ENCODE measurements around the gene CHERP.
"Not testable (repeated sequence)": the region's sequence is repeated elsewhere in the genome, so short reads cannot be mapped to it uniquely, and the experiment has no call there.

CHERP gene

DNA sequence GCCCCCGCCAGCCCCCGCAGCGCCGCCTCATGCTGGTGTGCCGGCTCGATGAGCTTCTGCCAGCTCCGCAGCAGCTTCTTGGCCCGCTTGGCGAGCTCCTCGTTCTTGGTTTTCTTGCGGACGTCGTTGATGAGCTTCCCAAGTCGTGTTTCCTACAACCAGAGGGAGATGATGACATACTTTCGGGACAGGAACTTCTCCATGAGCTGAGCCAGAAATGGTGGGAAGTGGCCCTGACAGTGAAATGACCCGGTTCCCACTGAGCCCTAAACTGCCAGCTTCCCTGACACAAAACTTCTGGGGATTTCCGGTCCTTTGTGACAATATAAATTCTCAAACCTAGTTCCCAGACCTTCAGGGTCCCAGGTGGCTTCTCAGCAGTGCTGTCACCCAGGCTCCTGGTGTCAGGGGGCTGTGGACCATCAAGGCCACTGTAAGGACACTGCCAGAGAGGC lies 35.3 kb upstream of the CHERP start:
- no peak for DNase-seq (ENCODE audit: low read depth)

DNA sequence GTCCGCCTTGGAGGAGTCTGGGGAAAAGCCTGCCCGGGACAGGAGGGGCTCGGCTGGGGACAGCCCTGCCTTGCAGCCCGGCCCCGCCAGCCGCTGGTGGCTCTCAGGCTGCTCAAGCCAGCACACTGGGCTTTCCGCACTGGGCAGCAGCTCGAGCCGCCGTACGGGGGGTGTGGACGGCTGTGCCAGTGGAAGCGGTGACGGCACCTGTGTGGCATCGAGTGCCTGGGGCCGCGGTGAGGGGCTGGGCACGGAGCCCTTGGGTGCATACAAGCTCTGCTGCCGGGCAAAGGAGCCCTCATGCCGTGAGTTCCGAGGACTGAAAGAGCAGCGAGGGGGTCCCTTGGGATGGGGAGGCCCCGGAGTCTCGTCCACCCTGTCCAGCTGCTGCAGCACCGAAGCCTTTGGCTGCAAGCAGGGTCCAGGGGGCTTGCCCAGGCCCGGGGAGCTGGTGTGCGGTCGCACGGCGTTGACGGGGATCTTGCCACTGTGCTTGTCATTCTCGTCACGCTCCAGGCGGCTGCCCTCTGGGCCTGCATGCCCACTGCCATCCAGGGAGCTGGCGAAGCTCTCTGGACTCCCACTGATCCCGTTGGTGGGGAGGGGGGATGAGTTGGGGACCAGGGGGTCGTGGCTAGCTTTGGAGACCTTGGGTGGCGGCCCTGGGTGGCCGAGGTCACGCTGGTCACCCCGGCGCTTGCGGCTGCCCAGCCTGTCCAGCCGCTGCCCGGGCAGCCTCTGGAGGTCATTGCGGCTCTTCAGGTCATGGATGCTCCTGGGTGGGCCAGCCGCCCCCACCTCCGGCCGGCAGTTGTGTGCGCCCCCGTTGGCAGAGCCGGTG lies 34.7 kb upstream of the CHERP start:
- no peak for DNase-seq (ENCODE audit: low read depth)

DNA sequence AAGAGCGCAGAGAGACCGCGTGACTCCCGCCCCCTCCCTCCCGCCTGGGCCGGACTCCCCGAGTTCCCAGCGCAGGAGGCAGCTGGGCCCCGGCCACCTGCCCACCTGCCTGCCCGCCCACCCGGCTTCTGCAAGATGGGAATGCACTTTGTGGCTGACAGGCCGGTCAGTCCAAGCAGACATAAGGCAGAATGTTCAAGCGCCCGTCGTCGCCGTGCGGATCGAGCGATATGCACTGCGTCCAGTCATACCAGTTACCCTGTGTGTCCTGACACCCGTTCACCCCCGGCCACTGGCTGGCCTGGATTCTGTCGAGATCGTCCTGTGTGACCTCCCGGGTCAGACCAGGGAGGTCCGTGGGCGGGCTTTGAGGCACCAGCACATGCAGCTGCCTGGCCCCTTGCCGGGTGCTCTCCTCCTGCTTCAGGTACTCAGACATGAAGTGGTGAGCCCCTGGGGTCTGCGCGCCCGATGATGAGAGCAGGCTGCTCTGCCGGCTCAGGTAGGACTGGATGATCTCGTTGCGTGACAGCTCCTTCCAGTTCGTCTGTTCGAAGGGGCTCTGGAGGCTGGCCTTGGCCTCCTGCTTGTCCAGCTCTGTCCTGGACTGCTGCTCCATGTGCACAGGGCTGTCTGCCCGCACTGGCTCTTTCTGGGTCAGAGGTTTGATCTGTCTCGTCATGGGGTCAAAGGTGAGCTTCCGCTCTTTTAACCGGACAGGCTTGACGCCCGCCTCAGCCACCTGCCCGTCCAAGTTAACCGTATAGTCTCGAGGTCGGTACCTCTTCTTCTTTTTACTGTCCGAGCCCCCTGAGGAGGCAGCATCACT lies 33.8 kb upstream of the CHERP start:
- no peak for DNase-seq (ENCODE audit: low read depth)

DNA sequence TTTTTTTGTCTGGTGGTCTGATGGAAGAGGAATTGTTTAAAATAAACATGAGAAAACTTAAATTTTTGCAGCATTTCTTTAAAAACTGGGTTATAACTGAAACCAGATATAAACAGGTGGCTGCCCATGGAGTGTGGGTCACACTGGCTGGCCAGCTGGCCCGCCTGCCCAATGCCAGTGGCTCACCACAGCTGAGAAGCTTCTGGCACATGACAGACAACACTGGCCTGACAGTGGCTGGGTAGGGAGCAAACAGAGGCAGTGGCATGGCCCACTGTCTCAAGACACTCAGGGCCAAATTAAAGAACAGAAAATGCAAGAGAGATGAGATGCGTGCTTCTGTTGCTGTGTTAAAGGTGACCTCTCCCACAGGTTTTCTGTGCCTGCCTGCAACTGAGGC lies 33.0 kb upstream of the CHERP start:
- DNase-seq (ENCODE audit: low read depth), result no peak

DNA sequence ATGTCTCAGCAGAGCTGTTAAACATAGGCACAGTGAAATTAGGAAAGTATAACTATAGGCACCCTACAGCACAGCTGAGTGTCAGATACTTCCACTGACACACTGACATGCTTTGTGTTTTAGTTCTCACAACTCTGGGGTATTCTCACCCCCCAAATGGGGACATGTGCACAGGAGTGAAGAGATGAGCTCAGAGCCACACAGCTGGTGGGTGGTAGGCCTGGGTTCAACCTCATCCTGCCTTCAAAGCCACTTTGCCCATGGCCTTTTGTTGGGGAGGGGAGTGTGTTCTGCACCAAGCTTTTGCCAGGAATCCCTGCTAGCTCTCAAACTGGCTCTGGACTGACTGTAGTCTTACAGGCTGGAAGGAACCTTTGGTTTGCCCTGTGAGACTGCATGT lies 31.7 kb upstream of the CHERP start:
- no peak for DNase-seq (ENCODE audit: low read depth)

DNA sequence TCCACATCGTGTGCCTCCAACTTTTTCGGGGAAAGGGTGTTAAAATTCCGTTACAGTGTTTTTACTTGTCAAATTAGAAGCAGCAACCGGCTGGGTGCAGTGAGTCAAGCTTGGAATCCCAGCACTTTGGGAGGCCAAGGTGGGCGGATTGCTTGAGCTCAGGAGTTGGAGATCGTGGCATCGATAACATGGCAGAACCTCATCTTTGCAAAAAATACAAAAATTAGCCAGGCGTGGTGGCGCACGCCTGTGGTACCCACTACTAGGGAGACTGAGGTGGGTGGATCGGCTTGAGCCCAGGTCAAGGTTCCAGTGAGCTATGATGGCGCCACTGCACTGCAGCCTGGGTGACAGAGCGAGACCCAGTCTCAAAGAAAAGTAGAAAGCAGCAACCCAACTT lies 31.1 kb upstream of the CHERP start:
- no peak for DNase-seq (ENCODE audit: low read depth)

DNA sequence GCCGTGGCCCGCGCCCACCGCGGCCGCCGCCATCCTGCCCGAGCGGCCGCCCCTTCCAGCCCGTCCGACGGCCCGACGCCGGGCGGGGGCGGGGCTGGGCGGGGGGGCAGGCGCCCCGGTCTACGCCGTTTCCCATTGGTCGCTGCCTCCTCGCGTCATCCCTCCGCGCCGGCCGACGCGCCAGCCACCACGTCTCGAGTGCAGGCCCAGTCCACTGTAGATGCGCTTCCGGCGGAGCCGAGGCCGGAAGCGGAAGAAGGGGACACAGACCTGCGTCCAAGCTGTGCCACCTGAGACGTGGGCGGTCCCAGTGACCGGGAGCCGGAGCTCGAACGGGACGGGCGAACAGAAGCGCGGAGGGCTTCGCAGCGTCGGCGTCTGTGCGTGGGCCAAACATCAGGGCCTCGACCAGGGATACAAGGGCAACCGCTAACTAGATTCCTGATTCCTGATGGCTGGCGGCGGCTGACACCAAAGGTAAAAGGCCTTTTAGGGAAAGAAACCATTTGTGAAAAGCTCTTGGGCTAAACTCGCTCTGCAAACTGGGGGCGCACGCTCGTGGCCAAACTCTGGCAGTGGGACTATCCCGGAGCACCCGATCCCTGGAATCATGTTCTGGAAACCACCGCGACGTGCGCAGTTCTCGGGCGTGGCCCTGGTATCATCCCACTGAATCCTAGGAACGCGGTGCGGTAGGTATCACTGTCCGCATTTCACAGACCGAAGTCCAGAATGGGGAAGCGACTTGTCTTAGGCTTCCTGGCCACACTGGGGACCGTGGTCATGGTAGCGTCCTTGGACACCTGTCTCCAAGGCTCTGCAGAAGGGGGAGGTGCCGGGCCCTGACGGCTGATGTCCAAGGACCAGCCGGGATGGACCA lies 30.3 kb upstream of the CHERP start, which contains the start of gene SLC35E1:
Gene SLC35E1, minus strand, starts transcription at position 84 of the 880 bp plus-strand sequence. Its CDS starts 51 bp downstream, at position 33.
- DNase-seq (ENCODE audit: low read depth), result peak; percentile 92

DNA sequence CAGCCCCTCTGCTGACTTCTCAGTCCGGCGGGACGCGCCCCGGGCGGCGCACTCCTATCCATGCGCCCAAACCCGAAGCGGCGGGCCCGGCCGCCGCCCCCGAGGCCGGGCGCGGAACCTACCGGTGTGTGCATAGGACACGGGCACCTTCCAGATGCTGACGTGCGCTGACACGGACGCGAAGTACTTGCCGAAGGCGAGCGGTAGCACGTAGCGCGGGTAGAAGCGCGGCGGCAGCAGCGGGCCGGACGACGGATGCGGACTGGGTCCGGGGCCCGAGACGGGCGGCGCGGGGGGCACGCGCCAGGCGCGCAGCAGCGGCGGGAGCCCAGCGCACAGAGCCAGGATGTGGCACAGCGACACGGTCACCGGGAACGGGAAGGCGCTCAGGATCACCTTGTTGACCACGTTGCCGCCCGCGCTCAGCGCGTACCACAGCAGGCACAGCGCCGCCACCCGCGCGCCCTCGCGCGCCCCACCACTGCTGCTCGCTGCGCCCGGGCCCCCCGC lies 29.6 kb upstream of the CHERP start:
- no peak for DNase-seq (ENCODE audit: low read depth)

DNA sequence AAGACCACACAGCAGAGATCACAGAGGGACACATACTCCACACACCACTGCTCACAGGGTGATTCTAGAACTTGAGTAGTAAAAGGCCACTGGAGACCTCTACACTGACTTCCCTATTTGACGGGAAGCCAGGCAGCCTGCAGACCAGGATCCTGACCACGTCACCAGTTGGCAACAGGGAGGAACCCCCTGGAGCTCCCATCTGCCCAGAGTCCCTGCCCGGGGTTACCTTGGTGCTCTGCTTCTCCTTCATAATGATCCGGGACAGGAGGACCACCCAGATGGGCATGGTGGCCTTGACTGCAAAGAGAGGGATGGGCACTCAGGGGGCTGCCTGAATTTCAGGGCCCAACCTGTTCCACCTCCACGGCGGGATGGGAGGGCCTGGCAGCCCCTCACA lies 29.0 kb upstream of the CHERP start:
- DNase-seq (ENCODE audit: low read depth), result no peak

DNA sequence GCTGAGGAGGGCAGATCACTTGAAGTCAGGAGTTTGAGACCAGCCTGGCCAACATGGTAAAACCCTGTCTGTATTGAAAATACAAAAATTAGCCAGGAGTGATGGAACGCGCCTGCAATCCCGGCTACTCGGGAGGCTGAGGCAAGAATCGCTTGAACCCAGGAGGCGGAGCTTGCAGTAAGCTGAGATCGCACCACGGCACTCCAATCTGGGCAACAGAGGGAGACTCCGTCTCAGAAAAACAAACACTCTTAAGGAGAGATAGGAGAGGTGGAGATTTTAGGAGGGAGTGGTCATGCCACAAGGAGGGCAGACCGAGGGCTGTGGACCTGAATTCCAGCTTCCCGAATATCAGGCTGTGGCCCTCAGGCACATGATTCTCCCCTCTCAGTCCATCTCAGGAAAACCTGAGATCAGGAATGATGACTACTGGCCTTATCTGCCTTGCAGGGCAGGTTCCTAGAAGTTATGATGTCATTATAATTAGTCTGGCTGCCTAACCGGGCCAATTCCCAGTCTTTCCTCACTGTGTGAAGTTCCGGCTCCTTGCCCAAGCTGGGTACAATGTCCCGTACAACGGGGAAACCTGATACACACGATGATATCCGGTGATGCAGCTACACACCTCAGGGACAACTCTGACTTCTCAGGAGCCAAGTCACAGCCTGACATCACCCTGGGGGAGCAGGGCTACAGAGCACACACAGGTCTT lies 27.5 kb upstream of the CHERP start:
- no peak for DNase-seq (ENCODE audit: low read depth)

DNA sequence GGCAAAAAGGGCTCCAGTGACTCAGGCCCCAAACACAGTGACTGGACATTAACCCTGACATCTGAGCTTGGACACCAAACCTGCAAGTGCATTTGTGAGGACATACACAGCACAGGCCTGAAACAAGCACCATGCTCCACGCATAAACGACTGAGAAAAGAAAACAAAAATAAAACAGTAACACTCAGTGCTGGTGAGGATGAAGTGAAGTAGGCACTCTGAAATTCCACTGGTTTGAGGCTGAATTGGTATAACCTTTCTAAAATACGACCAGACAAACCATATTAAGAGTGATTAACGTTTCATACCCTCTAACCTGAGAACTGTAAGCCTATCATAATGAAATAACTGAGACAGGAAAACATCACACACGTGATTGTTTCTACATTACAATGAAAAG lies 24.5 kb upstream of the CHERP start:
- no peak for DNase-seq (ENCODE audit: low read depth)

DNA sequence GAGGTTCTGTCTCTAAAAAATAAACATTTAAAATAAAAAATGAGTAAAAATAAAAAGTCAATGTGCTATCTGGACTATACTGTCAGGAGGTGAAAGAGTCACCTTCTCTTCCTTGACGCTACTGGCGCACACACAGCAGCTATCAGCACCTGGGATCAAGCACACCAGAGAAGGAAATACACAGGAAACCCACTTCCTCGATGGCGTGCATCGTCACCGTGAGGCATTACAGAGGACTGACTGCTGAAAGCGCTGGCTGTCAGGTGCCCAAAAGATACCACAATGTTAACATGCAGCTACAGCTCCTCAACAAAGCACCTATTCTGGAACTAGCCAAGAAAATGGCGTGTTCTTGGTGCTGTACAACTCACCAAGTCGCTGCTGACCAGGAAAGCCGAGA lies 23.9 kb upstream of the CHERP start:
- no peak for DNase-seq (ENCODE audit: low read depth)

DNA sequence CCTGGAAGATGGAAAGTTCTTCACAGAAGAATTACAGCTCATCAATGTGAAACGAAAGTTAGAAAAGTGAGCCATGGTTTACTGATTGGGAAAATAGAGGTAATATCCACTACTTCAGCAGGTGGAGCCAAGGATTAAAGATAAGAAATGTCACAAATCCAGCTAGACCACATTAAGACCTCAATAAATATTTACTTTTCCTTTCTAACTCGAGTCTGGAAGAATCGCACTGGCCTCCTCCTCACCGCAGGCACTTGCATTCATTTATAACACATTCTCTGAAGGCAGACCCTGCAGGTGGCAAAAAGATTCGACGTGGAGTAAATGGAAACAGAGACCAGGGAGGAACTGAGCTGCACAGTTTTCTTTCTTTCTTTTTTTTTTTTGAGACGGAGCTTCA lies 22.6 kb upstream of the CHERP start:
- no peak for DNase-seq (ENCODE audit: low read depth)

DNA sequence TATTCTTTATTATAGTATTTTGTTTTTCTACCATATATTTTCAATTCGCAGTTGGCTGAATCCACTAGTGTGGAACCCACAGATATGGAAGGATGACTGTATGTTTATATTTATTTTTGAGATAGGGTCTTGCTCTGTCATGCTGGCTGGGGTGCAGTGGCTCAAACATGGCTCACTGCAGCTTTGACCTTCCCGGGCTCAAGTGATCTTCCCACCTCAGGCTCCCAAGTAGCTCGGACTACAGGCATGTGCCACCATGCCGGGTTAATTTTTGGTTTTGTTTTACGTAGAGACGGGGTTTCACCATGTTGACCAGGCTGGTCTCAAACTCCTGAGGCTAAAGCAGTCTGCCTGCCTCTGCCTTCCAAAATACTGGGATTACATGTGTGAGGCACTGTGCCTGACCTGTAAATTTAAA lies 20.4 kb upstream of the CHERP start:
- DNase-seq (ENCODE audit: low read depth), result no peak

DNA sequence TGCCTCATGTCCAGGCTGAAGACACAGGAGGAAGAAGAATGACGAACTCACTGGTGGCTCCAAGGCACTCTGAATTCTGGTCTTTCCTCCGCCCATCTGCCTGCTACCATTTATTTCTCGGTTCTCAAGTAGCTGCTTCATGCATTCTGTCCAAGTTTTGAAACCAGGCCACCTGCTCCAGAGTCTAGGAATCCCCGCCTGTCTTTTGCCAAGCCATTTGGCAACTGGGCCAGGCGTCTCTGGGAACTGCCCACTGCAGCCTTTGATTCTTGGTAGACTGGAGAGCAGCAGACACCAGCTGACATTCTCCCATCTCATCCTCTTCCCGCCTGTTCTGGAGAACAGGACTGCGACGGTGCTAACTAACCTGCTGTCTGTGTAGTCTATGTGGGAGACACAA lies 19.1 kb upstream of the CHERP start:
- DNase-seq (ENCODE audit: low read depth), result no peak

DNA sequence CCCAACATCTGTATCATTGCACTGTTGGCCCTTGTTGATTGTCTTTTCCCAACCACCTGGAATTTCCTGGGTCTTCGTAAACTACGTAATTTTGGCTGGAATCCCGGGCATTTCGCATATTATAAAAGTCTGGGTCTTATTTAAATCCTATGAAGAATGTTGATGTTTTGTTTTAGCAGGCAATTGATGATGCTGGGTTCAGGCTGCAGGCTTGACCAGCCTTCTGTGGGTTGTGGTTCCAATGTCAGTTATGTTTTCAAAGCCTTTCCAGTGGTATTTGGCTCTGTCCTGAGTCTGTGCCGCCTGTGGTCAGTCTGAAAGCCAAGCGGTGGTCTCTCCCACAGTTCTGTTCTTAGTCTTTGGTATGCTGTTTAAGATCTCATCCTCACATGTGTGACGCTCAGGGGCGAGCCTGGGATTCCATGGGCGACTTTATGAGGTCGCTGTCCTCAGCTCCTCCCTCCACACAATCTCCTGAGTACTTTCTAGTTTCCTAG lies 17.6 kb upstream of the CHERP start:
- DNase-seq (ENCODE audit: low read depth), result no peak

DNA sequence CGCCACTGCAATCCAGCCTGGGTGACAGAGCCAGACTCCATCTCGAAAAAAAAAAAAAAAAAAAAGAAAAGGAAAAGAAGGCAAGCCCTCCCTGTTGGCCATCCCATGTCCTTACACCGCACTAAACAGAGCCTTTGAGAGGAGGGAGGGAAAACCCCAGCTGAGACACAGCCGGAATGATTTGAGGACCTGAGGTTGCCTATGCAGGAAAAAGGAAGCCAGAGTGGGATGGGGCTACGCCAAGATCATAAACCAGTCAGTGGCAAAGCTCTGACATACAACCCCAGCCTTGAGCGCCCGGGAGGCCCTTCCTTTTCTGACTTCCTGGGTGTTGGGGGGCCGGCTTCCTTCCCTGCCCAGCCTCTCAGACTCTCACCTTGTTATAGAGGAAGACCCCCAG lies 12.5 kb upstream of the CHERP start:
- DNase-seq (ENCODE audit: low read depth), result no peak

DNA sequence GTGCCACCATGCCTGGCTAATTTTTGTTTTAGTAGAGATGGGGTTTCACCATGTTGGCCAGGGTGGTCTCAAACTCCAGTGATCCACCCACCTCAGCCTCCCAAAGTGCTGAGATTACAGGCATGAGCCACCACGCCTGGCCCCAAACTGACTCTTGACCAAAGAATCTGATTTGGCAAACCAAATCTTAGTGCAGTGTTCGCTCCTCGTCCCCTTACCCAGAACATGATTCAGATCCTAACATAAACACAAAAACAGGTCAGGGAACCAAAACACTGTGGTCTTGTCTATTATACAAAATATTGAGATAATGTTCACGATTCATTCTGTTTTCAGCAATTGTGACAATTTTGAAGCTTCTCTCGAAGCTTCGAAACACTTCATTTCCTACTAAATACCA lies 9.7 kb upstream of the CHERP start:
- not testable (repeated sequence) for DNase-seq (ENCODE audit: low read depth)

DNA sequence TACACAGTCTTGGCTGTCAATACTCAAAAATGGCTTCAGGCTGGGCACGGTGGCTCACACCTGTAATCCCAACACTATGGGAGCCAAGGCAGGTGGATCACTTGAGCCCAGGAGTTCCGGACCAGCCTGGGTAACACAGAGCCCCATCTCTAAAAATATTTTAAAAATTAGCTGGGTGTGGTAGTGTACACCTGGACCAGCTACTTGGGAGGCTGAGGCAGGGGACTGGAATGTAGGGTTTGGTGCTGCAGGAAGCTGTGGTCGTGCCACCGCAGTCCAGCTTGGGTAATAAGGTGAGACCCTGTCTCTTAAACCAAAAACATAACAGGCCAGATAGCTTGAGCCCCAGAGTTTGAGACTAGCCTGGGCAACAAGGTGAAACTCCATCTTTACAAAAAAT lies 6.7 kb upstream of the CHERP start:
- no peak for DNase-seq (ENCODE audit: low read depth)

DNA sequence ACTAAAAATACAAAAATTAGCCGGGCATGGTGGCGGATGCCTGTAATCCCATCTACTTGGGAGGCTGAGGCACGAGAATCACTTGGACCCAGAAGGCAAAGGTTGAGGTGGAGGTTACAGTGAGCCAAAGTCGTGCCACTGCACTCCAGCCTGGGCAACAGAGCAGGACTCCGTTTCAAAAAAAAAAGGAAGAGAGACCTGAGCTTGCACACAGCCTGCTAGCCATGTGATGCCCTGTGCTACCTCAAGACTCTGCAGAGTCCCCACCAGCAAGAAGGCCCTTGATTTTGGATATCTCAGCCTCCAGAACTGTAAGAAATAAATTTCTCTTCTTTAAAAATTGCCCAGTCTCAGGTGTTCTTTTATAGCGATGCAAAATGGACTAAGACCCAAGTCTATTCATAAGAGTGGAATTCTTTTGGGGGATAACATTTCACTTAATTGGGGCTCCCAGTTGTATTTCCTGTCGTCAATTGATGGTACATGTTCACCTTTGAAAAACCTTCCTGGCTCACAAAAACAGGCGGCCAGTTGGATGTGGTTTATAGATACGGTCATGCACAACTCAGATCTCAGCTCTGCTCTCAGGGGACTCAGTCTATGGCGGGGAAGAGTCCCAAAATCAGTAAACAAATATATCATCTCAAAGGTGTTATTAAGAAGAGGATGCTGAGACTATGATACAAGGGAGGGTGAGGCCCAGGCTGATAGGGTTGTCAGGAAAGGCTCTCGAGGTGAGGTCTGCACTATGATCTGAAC lies 2.4 kb upstream of the CHERP start:
- DNase-seq (ENCODE audit: low read depth), result no peak

All from CMK (cell line).